ENCODE data around the gene B3GALT6. TPM values are rescaled to one million over a fixed set of nuclear protein-coding genes. Genes with fewer than 3 reads are reported as not detected.

B3GALT6 gene
- total RNA-seq, 1 donor from 2014 or later = 27.1 TPM

DNA sequence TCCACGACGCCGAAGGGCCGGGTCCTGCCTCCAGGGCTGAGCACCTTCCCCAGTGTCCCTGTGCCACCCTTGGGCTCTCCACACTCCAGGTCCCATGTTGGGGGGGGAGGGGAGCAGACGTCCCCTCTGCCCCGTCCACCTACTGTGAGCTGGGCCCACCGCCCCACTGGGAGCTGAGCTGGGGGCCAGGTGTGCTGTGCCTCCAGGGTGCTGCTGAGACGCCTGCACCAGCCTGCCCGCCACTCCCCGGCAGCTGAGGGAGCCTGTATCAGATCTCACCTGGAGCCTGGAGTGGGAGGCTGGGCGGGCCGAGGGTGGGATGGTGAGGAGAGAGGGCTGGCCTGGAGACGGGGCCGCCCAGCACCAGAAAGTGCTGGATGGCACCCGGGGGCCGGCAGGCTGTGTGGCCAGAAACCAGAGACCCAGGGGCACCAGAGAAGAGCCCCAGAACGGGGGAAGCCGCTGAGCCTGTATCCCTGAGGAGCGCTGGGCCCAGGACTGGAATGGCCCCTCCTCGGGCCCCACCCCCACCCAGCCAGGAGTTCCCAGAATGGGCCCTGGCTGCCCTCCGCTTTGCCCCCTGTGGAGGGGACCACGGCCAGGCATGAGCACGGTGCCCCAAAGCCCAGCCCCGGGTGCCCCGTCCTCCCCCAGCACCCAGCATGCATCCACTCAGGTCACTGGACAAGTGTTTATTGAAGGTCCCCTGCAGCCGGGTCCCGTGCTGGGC lies 29.0 kb upstream of the B3GALT6 start:
- no peak for DNase-seq

DNA sequence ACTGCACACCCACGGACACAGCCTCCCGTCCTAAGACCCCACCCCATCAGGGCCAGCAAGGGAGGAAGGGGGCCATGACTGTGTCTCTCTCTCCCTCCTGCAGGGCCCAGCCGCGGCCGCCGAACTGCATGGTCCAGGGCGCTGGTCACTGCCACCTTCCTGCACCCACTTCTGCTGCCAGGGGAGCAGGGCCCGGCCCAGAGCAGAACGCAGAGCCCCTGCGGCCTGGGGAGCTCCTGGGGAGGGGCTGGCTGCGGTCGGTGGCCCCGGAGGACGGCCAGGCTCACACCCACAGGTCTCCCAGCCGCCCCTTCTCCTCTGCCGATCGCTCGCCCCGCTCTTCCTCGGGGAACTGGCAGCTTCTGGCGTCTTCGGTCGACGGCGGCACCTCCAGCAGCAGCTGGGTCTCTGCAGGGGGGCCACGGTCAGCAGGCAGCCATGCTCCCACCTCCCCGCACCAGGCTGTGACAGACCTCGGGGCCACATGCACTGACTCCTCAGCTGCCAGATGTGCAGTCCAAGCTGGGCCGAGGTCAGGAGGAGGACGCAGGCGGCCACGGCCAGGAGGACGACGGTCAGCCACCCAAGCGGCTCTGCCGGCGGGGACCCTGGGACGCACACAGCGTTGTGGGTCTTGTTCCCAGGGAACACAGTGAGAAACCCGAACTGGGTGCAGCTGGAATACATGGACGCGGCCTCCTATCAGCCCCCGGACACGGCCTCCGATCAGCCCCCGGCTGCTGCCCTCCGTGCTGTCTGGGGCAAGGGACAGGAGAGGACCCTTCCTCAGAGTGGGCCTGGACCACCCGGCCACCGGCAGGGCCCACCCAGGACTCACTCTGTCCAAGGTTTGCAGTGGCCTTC lies 28.2 kb upstream of the B3GALT6 start:
- DNase-seq = no peak

DNA sequence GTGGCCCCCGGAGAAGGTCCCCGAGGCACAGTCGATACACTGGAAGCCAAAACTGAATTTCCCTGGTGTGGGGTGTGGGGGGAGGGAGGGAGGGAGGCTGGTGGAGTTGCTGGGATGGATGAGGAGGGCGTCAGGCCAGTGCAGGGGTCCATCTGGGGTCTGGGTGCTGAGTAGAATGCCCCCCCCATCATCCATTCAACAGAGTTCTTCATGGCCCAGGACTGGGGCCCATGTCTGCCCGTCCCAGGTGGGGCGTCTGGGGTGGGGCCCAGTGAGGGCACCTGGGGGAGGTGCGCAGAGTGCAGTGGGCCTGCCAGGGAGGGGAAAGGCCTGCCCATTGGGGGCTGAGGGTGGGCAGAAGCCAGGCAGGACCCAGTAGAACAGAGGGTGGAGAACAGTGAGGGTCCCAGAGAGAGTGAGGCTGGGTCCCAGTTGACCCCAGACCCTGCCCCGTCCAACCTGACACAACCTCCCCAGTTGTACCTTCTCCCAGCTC lies 27.6 kb upstream of the B3GALT6 start:
- no peak for DNase-seq

DNA sequence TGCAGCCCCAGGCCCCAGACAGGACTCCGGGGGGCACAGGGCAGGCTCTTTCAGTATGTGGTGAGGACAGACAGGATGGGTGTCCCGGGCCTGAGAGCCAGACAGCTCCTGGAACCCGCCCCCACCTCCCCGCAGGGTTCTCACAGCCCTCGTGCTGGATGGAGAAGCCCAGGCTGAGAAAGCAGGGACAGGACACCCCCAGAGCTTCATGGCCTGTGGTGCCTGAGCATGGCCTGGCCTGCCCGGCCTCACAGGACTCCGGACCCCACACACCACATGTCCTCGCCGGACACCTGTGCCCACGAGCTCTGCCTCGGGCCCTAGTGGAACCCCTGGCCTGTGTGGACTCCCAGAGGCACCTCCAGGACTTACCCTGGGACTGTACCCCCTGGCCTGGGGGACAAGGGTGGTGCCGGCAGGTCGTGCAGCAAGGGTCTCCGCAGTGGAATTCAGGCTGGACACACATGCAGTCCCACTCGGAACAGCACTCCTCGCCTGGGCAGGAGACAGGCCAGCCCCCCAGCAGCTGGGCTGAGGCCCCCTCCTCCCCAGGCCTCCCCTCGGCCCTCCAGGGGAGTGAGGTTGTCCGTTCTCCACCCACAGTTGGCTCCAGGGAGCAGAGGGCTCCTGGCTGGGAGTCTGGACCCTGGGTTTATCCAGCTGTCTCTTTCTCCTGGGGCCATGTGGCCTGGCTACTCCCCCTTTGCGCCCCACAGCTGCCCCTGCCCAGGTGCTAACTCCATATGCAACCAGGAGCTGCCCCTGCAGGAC lies 26.9 kb upstream of the B3GALT6 start:
- DNase-seq = no peak

DNA sequence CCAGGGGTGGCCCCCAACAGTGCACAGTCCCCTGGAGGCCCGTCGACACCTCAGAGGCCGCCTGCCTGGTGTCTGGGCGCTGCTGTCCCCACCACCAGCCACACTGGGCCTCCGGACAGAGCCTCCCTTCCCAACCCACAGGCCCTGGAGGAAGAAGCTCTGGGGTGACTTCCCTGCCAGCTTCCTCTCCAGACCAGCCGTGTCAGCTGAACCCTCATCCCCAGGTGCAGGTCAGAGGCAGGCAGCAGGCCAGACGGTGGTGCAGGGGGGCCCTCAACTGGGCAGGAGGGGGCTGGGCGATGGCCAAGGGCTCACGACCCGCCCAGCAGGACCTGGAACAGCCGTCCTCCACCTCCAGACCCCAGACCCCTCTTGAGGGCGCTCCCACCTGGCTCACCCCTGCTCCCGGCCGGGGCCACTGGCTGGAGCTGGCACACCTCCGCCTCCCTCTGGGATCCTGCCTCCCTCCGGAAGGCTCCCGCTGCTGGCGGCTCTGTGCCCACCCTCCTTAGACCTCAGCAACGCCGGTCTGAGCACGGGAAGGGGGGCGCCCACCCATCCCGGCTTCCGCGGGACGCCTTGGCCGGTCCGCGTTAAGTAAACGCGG lies 26.2 kb upstream of the B3GALT6 start:
- DNase-seq = no peak

DNA sequence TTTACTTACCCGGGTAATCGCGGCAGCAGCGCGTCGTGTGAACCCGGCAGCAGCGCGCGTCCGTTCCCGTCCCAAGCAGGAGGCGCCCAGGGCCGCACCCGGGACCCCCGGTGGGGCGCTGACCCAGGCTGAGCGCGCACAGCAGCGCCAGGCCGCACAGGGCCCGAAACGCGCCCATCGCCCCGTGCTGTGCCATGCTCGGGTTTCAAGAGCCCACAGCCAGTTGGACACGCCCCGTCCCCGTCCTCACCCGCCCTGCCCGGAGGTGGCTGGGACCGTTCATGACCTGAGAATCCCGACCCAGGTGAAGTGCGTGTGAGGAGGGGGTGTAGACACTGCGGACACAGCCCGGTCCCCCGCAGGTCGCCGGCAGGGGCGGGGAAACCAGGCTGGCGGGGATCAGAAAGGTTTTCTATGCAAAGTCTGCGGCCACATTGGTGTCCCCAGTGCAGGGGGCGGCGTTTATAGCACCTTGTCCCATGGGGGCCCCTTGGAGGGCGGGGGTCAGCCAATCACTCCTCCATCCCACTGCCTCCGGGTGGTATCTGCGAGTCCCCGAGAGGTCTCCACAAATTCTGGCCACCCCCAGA lies 25.6 kb upstream of the B3GALT6 start, which contains the start of gene TNFRSF18:
TNFRSF18 (minus strand) TSS at position 217 of the 590 bp plus-strand sequence; CDS start at position 196, 21 bp downstream.
- DNase-seq = no peak

DNA sequence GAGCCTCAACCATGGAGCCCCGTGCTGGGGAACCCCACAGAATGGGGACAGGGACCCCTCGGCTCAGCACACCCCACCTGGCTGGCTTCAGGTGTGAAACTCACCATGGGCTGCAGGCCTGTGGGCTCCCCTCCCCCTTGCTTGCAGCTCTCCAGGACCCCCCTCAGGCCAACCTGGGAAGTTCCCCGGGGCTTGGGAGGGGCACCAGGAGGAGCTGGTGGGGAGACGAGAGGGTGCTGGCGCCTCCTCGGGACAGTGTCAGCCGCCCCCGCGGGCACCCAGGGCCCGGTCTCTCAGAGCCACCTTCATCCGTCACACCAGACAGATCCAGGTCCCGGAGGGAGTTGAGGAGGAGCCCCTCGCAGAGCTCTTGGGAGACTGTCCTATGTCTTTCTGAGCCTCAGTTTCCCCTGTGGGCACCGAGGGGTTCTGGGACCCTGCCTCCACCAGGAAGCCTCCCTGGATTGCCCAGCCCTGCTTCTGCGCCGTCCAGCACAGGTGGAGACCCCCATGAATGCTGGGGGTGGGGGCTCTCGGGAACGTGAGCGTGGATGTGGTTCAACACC lies 25.0 kb upstream of the B3GALT6 start:
- no peak for DNase-seq

DNA sequence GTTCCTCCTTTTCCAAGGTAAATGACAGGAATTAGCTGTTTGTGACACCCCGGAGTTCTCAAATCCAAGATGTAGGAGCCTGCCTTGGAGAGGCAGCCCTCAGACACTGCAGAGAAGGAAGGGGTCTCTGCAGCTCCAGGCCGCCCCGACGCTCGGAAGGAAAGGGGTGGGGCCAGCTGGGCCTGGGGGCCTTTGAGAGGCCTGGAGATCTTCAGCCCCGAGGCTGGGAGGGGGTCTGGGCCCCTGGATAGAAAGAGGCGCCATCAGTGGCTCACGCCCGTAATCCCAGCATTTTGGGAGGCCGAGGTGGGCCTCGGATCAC lies 24.5 kb upstream of the B3GALT6 start:
- no peak for DNase-seq

DNA sequence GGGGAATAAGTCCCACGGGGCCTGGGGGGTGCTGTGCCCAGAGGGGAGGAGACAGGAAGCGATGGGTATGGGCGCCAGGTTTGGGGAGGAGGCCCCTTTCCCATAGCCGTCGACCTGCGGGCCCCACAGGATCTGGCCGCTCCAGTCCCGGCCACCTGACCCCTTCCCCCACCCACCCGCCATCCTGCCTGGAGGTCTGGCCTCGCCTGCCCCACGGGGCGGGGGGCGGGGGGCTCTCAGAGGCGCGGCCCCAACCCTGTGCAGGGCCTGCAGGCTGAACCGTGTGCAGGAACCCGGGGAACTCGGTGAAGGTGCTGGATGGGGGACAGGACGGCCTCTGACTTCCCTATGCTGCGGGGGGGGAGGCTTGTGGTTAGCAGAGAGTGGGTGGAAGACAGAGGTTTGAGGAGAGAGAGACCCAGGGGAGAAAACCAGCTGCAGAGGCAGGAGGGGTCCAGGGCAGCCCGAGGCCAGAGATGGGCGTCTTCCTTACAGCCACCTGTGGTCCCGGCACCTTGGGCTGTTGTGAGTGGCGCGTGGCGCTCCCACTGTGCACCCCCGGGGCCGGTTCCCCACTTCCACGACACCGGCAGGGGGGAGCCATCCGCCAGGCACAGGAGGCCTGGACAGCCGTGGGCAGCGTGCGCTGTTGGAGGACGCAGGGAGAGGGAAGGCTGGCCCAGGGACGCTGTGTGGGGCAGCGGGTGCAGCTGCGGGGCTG lies 23.2 kb upstream of the B3GALT6 start:
- DNase-seq = no peak

DNA sequence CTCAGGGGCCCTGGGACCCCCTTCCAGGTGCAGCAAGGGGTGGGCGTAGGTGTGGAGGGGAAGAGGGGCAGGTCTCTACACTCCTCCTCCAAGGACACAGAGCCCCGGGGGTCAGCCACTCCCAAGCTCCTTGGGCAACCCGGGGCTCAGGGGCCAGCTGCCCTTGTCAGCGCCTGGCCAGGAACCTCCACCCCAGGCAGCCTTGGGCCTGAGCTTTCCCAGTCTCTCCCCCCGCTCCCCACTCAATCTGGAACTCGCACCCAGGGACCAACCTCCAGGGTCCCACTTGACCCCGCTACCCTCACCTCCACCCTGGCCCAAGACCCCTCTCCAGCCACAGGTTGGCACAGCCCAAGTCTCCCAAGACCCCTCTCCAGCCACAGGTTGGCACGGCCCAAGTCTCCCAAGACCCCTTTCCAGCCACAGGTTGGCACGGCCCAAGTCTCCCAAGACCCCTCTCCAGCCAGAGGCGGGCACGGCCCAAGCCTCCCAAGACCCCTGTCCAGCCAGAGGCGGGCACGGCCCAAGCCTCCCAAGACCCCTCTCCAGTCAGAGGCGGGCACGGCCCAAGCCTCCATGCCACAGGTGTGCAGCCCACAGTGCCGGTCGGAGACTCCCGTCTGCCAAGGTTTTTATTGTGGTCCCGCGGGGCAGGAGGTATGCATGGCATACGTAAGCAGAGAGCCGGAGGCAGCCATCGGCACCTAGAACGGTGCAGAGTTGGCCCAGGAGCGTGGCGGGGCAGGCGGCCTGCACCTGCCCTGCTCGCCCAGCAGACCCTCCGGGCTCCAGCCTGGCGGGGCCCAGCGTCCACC lies 21.1 kb upstream of the B3GALT6 start:
- DNase-seq = no peak

DNA sequence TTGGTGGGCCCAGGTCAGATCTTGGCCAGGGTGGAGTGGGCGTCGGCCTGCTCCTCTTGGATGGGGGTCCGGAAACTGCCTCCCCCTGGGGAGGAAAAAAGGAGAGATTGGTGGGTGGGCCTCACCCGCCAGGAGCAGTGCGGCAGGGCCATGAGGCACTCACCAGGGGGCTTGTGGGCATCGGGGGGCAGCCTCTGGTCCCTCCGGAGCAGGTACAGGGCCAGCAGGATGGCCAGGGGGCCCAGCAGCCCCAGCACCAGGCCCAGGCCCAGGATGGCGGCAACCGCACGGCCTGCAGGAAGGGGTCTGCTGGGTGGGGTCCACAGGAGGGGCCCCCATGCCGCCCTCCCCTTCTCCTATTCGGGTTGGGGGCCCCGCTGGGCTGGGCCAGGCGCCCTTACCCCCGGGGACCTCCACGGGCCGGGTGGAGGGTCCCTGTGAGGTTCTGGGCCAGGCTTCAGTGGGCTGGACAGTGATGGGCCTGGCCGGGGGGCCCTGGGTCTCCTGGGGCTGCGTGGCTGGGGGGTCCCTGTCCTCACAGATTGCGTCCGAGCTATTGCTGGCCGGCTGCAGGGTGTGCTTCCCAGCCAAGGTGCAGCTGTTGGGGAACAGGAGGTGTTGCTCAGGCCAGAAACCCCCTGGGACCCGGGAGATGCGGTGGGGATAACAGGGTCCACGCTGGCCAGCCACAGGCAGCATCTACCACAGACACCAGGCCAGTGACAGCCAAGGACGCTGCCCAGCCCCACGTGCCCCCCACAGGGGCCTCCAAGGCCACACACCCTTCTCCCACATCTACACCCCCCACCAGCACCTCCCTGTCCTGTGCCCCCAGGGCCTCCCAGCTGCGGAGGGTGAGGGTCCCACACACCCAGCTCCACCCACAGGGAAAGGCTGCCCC lies 20.2 kb upstream of the B3GALT6 start:
- DNase-seq = no peak

DNA sequence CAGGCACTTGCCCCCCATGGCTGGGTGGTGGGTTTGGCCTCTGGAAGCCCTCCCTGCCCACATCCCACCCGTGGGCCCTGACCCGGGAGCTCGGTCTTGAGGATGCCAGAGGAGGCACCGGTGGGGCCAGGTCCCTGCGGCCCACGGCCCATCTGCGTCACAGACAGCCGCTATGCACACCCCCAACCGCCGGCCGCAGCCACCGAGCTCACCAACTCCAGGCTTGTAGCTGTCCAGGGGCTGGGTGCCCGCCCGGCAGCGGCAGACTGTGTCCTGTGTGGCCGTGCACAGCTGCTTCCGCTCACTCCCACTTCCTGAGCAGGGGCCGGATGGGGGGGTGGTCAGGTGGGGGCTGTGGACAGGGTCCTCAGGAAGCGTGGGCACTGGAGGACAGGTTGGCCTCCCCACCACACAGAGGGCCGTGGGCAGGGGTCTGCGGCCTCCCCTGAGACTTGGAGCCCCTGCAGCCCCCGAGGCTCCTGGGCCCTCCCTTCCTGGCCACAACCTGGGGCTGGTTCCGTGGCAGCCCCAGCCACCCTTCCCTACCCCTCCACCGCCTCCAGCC lies 19.2 kb upstream of the B3GALT6 start:
- no peak for DNase-seq

DNA sequence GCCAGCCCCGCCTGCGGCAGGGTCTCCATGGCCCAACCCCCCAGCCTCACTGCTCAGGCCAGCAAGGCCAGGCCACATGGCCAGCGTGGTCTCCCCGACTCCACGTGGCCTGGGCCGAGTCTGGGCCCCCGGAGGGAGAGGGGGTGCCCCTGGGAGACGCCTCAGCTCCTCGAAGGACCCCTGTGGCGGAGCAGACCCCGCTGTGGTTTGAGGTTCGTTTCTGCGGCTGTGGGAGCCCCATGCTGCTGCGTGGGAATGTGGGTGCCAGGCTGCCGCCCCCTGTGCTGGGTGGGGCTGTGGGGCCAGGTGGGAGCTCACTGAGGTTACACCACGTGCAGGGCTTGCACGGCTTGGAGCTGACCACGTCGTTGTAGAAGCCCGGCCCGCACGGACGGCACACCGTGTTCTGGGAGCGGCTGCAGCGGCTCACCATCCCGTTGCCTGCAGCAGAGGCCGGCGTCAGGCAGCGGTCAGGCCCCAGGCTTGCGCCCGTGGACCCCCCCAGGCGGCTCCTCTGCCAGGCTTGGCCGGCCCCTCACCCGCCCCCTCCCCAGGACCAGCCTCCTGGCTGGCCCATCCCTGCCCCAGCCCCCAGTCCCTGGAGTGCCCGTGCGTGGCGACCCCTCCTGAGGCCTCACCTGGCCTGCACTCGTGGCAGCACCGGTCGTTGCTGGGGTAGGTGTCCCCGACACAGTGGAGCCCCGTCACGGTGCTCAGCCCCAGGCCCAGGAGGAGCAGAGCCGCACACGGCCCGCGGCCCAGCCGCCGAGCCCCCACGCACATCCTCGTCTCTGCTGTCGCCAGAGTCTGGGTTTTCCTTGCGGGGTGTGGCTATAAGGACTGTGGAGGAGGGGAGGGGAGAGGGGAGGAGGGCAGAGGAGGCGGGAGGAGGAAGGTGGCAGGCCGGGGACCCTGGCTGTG lies 18.4 kb upstream of the B3GALT6 start, which contains the start of gene TNFRSF4:
TNFRSF4 (minus strand) TSS at position 809 of the 921 bp plus-strand sequence; CDS start at position 783, 26 bp downstream.
- DNase-seq = no peak

DNA sequence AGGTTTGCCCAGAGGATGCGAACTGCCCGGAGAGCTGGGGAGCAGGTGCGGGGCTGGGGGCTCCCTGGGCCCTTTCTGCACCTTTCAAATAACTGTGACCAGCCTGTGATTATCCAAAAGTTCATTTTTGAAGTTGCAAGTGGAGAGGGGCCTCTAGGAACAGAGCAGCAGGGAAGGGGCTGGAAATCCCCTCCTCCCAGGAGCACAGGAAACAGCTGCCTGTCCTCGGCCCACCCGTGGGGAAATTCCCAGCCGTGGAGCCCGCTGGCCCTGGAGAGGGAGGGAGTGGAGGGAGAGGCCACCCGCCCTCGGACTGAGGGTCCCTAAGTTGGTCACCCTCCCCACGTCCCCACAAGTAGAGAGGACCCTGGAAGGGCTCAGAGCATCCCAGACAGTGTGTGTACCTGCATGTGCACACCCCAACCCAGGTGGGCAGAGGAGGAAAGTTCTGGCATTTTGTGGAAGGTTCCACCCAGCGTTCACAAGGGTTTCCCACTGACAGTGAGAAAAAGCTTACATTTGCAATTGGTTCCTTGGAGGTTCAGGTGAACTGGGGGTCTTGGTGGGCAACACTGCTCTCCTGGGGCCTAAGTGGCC lies 16.9 kb upstream of the B3GALT6 start:
- DNase-seq = no peak

DNA sequence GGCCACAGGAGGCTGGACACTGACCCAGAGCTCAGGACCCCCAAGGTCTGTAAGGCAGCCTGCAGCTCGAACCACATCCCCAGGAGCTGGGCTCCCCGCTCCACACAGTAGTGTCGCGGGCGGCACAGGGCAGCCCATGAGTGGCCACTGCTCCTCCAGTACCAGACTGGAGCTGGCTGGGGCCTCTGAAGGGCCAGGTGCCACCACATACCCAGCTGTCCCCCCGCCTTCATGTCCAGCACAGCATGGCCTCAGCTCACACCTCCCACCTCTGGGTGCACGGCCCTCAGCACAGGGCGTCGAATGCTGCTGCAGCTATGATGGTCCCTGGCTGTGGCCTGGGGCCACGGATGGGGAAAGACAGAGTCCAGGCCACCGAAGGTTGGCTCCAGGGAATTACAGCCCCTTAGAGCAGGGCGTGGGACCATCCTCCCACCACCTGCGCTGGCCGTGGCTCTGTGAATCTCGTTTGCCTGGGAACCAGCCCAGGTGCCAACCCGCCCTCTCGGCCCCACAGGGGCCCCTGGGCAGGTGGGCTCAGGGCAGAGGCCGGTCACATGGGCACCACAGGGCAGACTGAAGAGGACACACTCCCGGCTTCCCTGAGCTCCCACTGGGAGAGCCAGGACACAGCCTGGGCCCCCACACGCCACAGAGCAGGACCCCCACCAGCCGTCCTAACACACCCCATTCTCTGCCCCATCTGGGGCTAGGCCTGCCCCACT lies 16.0 kb upstream of the B3GALT6 start:
- DNase-seq = no peak

Data from occipital lobe (tissue), 2 donors.